GM23248 (cell line): ENCODE results near the gene KCNAB3.

Experiments used
- EZH2 ChIP-seq: fragments of 200-600 bp; sonication (generic); IDR thresholded peaks from 2 replicates; pipeline ENCODE4 v1.6.1; 2018; ENCODE audit warnings: antibody characterized with exemption, mild to moderate bottlenecking; ENCODE audit not compliant: insufficient read depth, poor library complexity, severe bottlenecking
- EZH2phosphoT487 ChIP-seq: fragments of 200-600 bp; sonication (generic); IDR thresholded peaks from 2 replicates; pipeline ENCODE4 v1.6.1; 2018; ENCODE audit warnings: antibody characterized with exemption, moderate library complexity, mild to moderate bottlenecking, low read depth; ENCODE audit not compliant: insufficient read depth

DNA sequence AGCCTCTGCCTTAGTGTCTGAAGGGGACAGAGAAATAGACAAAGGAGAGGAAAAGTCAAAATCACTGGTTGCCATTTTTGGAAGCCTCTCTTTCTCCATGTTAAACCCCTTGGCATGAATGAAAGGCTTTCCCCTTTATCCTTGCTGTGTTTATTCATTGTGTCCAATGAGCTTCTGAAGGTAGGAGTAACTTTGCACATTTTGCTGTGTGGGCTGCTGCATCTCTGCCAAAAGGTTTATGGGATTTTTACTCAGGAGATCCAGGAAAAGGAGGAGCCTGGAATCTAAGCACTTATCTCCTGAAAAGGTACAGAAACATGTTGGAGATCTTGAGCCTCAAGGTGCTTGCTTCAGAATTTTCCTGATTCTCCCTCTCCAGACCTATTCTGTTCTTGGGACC, 6.2 kb upstream of the KCNAB3 start:
- TF ChIP-seq EZH2 (no peak), EZH2phosphoT487 (no peak)
